Amniotic stem cell (primary cell): ENCODE data around the gene NAA25.

Source experiments
- DNase-seq: peaks from one replicate; lab custom pipeline; 2025; lab: John Stamatoyannopoulos, UW

The NAA25 gene

DNA sequence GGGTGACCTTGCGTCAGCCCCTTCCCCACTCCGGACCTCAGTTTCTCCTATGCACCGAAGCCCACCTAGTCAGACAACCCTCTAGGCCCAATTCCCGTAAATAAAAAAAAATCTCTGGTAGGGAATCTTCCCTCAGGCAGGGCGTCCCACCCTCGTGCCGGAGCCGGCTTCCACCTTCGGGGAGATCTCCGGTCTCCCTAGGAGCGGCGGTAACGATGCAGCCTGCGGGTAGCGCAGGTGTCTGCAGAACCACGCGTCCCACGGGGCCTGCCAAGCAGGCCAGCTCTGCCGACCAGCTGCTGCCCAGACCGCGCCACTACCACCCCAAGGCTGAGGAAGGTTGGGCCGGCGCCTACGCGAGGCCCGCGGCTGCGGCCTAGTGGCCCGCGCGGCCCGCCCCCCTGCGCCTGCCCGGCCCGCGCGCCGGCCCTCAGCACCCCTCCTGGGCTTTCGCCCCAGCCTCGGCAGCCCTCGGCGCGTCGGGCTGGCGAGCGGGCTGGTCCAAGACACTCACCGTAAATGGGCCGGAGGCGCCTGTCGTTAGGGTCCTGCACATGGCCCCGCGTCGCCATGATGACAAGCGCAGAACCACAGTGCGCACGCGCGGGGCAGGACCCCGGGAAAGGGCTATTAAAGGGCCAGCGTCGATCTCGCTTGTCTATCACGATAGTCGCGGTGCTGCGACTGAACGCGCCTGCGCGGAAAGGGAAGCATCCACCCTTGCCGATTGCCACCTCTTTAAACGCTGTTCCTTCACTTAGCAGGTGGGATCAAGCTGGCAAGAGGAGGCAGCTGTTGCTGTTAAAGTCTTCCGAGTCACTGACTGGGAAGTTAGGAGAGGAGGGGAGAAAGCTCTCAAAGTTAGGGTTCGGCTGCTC lies at the start of gene NAA25:
Gene NAA25, minus strand, starts transcription at position 582 of the 878 bp plus-strand sequence. Its CDS starts 10 bp downstream, at position 572.
- peak; percentile 72 for DNase-seq

DNA sequence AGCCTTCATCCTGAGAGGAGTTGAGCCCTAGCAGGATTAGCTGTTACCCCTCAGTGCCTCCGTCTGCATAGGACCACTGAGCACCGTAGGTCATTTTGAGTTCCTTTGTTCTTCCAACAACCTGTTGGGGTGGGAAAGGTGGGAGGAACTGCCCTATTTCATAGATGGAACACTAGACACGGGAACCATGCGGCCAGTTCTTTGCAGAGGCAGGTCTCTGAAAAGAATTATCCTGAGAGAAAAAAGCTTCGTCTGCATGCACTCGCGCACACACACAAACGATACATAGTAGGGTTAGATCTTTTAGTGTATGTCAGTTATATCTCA lies 45.3 kb upstream of the NAA25 start:
- DNase-seq: no peak

- no peak for DNase-seq
Measured at GRCh38 chr12:112153181-112153892, 44.8 kb upstream of the NAA25 start.

DNA sequence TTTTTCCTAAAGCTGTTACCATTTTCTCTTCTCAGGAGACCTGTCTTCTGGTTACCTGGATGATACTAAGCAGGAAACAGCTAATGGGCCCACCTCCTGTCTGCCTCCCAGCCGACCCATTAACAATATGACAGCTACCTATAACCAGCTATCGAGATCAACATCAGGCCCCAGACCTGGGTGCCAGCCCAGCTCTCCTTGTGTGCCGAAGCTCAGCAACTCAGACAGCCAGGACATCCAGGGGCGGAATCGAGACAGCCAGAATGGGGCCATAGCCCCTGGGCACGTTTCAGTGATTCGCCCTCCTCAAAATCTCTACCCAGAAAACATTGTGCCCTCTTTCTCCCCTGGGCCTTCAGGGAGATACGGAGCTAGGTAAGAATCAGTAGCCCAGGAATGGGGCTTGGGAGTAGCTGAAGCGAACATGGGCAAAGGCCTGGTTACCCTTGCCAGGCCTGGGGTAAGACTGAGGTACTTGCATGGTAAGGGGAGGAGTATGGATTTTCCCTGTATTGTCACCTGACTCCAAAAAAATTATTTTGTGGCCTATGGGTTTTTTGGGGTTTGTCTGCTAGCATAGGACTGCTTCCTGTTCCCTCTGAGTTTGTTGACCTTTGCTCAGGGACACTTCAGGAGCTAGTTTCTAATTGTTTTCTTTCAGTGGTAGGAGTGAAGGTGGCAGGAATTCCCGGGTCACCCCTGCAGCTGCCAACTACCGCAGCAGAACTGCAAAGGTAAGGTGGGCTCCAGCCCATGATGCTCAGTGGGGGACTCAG lies 43.4 kb upstream of the NAA25 start:
- DNase-seq: no peak

DNA sequence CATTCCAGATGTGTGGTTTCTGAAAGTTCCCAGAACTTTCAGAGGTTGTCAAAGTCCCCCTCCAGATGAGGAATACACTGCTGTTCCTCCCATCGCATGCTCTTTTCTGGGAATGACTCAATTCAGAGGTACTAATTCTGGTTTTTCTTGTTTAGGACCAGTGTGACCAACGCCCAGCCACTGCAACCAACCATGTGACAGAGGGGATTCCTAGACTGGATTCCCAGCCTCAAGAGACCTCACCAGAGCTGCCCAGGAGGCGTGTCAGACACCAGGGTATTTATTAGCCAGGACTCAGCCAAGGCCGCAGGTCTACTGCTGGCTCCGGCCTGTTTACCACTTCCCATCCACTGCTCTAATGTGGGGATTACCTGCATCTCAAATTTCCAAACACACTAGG lies 41.0 kb upstream of the NAA25 start:
- DNase-seq: no peak

GRCh38 chr12:112148031-112148513 lies 39.5 kb upstream of the NAA25 start:
- no peak for DNase-seq

DNA sequence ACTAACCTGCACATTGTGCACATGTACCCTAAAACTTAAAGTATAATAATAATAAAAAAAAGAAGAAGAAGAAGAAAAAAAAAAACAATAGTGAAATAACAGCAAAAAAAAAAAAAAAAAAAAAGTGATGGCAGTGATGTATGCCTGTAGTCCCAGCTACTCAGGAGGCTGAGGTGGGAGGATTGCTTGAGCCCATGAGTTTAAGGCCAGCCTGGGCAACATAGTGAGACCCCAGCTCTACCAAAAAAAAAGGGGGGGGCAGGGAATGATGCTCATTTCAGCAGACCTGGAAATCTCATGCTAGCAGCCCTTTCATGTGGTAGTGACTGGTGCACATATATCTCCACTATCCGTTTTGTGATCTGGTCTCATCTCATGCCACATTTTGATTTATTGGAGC lies 37.5 kb upstream of the NAA25 start:
- no peak for DNase-seq

DNA sequence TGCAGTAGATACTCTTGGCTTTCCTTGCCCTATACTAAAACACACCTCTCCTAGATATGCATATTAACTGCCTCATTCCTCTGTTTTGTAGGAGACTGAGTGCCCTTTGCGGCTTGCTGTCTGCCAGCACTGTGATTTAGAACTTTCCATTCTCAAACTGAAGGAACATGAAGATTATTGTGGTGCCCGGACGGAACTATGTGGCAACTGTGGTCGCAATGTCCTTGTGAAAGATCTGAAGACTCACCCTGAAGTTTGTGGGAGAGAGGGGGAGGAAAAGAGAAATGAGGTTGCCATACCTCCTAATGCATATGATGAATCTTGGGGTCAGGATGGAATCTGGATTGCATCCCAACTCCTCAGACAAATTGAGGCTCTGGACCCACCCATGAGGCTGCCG lies 32.1 kb upstream of the NAA25 start:
- no peak for DNase-seq

GRCh38 chr12:112134731-112135130 lies 26.1 kb upstream of the NAA25 start:
- no peak for DNase-seq

- DNase-seq: no peak
Measured at GRCh38 chr12:112133418-112133817, 24.8 kb upstream of the NAA25 start.

- DNase-seq: no peak
Measured at GRCh38 chr12:112131686-112132085, 23.1 kb upstream of the NAA25 start.

DNA sequence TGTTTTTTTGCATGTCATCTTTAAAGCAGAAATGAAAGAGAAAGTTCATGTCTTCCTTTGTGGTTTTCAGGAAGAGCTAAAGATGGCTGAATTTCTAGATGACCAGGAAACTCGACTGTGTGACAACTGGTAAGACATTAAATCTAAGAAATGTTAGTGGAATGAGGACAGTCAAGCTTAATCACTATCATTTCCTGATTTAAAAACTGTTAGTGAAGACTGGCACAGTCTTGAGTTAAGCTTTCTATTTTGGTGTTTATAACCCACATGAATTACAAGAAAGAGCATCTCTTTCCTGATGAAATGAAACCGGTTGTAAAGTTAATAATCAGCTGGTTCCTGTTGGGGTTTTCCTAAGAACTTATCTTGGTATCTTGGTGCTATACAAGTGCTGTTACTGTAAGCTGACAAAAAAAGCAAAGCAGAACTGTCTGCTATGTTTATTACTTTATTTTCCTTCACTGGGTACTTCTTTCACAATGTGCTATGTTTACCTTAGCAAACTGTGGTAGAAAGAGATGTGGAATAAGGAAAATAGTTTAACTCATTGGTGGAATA lies 21.9 kb upstream of the NAA25 start:
- DNase-seq: no peak

DNA sequence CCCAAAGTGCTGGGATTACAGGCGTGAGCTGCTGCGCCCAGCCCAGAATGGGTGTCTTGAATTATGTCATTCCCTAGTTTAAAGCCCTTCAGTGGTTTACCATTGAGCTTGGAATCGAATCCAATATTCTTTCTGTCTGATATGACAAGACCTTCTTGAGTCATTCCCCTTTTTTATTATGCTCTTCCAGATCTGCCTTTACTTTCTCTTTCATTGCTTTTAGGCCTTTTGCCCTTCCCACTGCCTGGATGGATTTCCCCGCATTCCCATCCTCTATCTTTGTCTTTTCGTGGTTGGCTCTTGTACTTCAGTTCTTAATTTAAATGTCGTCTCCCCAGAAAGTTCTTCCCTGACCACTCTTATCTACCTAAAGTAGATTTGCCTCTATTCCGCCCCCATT lies 18.3 kb upstream of the NAA25 start:
- DNase-seq: no peak

DNA sequence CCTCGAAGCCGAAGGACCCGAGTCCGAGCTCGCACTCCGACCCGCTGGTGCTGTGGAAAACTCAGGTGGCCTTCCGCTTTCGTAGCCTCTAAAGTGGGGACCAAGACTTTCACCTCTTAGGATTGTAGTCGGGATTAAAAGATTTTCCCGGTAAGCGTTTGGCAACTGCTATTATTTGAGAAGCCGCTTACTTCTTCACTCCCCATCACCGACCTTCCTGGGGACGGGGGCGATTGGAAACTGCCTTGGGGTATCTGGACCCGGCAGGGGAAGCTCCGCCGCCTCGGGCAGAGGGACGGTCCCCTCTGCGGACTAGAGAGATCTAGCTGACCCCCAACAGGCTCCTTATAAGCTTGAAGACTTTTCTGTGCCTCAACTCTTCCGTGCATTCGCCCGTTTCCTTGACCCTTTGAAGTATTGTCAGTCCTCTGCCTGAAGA lies 17.4 kb upstream of the NAA25 start:
- DNase-seq: no peak

- DNase-seq: peak; percentile 93
Measured at GRCh38 chr12:112125250-112125999, 16.8 kb upstream of the NAA25 start, which contains the start of gene TRAFD1. Gene TRAFD1 (plus strand): TSS chr12:112125560. CDS start chr12:112130523, 4,963 bp downstream.

DNA sequence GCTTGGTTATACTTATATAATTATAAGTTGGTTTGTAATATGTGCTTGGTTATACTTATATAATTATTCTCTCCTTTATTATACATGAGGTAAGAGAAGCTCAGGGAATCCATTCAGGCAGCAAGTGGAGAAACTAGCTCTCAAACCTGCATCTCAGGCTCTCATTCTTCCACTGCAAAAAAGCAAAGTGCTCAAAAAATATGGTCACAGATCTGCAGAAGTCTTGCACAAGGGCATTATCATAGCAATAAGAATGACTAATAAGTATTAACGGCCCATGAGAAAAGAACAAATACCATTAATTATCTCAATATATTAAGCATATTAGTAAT lies 16.3 kb upstream of the NAA25 start:
- no peak for DNase-seq

DNA sequence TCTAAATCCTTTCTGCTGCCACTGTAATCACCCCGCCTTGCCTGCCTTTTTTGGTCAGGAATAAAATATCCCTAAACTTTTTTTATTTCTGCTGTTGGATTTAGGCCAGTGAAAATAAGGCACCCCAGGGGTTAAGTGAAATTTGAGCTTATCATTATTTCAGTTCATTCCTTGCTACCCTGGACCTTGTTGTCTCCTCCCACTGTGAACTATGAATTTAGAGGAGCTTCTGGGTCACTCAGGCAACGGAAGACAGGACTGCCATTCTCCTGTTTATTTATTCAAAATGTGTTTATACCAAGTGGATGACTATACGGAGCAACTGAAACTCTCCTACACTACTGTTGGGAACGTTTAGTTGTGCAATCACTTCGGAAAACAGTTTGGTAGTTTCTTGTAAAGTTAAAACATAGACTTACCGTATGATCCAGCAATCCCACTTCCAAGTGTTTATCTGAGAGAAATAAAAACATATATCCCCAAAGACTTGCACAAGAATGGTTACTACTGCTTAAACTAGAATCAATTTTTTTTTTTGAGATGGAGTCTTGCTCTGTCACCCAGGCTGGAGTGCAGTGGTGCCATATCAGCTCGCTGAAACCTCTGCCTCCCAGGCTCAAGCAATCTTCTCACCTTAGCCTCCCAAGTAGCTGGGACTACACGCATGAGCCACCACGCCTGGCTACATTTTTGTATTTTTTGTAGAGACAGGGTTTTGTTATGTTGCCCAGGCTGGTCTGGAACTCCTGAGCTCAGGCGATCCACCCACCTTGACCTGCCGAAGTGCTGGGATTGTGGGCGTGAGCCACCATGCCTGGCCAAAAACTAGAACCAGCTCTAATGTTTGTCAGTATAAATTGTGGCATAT lies 14.5 kb upstream of the NAA25 start:
- DNase-seq: no peak

GRCh38 chr12:112121780-112122565 lies 13.4 kb upstream of the NAA25 start:
- DNase-seq: no peak

DNA sequence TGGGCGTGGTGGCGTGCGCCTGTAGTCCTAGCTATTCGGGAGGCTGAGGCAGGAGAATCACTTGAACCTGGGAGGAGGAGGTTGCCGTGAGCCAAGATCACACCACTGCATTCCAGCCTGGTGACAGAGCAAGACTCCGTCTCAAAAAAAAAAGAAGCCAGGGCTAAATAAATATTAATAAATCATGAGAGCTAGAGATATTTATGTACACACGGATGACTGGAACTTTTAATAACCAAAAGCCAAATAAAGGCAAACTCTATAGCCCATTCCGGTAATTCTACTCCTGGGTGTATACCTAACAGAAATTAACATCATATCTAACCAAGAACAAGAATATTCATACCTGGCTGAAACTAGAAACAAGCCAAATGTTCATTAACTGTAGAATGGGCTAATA lies 9.1 kb upstream of the NAA25 start:
- no peak for DNase-seq
